ENCODE data around the gene IMPACT.

IMPACT gene

DNA sequence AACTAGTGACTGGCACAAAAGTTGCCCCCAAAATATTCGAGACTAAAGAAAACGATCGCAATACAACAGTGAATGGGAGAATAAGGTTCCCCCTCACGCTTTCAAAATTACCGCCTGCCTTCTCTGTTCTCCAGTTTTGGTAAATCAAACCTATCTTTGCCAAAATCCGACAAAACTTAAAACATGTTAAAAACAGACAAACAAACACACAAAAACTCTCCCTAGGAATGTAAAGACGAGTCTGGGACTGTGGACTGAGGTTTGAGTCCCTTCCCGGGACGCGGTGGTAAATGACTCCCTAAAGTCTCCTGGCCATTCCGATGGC lies 435 bp upstream of the IMPACT start:
- DNase-seq = no peak

DNA sequence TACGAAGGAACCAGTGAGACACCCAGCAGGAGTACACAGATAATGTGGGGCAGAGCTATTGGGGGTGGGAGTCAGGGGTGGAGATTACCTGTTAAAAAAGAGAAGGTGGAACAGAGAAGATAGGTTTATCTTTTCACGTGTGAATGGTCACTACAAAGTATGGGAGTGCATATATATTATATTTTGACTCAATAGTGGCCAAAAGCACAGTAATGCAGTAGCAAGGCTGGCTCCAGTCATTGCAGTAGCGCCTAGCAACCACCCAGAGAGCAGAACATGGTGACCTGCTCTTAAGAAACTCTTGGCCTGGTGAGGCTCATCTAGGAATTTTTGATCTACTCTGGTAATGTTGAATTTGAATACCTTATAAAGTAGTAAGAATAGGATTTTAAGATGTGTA lies 1.0 kb downstream of the IMPACT start:
- DNase-seq = no peak

DNA sequence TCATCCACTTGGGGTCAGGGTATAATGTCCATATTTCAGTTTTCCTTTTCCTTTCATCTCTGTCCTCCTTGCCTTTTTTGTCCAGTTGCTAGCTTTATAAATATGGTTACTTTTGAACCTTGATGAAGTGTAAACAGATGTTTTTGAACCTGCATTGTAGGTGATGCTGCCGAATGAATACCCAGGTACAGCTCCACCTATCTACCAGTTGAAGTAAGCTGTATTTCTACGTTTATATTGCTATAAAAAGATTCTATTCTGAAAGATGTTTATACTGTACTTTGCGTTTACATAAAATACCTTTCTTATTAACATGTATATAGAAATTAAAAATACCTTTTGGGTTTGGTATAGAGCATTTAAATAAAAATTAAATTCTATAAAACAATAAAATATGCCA lies 2.2 kb downstream of the IMPACT start:
- no peak for DNase-seq

DNA sequence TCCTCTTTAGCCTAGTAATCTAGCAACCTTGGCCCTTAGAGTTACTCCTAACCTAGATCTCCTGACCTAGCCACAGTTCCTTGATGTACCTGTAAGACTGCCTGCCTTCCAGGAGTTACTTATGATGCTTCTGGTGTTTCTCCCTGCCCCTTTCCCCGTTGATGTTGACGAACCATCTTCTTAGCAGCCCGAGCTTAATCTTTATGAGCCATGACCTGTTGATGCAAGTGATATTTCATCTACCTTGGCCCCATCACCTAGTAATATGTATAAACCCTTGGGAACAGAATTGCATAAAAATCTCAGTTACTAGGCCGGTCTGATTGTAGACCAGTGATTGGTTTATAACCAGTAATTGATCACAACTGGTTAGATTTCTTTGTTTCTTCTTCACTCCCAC lies 2.7 kb downstream of the IMPACT start:
- no peak for DNase-seq

GRCh38 chr18:24432618-24433017 lies 6.1 kb downstream of the IMPACT start:
- no peak for DNase-seq

GRCh38 chr18:24436939-24437338 lies 10.5 kb downstream of the IMPACT start:
- DNase-seq = no peak

- DNase-seq = no peak
Measured at GRCh38 chr18:24443870-24444269, 17.4 kb downstream of the IMPACT start.

- no peak for DNase-seq
Measured at GRCh38 chr18:24446453-24446852, 20.0 kb downstream of the IMPACT start.

- no peak for DNase-seq
Measured at GRCh38 chr18:24446953-24447538, 20.6 kb downstream of the IMPACT start.

GRCh38 chr18:24447961-24448360 lies 21.5 kb downstream of the IMPACT start:
- no peak for DNase-seq

GRCh38 chr18:24456549-24456948 lies 30.1 kb downstream of the IMPACT start:
- no peak for DNase-seq

DNA sequence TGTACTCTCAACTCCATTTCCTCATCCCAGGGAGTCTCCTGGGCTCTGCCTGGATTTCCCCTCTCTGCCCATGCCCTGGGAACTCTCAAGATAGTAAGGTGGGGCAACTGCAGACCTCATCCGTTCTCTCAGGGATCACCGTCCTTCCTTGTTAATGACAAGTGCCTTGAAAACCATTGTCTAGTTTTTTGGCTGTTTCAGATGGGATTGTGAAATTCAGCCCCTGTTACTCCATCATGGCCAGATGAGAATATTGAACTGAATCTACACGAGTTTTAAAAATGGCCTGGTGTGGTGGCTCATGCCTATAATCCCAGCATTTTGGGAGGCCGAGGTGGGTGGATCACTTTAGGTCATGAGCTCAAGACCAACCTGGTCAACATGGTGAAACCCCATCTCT lies 33.3 kb downstream of the IMPACT start:
- DNase-seq = no peak

DNA sequence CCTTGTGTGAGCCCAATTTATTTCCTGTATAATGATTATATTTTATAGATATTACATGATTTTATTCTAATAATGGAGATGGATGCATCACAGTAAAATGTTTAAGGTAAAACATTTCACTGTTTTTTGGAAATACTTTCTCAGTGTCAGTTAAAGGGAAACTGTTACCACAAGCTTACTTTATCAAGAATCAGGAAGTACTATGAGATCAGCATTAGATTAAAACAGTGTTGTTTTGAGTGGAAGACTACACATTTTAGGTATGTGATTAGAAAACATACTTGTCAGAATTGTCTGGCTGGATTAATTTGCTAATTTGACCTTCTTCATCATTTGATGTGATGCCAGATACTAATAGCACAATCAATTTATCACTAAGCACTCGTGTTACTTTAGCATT lies 33.9 kb downstream of the IMPACT start, which contains the start of gene HRH4:
HRH4 (plus strand) TSS at position 250 of the 400 bp plus-strand sequence; CDS start at position 342, 92 bp downstream.
- DNase-seq = no peak

GRCh38 chr18:24461996-24462395 lies 35.5 kb downstream of the IMPACT start:
- DNase-seq = no peak

DNA sequence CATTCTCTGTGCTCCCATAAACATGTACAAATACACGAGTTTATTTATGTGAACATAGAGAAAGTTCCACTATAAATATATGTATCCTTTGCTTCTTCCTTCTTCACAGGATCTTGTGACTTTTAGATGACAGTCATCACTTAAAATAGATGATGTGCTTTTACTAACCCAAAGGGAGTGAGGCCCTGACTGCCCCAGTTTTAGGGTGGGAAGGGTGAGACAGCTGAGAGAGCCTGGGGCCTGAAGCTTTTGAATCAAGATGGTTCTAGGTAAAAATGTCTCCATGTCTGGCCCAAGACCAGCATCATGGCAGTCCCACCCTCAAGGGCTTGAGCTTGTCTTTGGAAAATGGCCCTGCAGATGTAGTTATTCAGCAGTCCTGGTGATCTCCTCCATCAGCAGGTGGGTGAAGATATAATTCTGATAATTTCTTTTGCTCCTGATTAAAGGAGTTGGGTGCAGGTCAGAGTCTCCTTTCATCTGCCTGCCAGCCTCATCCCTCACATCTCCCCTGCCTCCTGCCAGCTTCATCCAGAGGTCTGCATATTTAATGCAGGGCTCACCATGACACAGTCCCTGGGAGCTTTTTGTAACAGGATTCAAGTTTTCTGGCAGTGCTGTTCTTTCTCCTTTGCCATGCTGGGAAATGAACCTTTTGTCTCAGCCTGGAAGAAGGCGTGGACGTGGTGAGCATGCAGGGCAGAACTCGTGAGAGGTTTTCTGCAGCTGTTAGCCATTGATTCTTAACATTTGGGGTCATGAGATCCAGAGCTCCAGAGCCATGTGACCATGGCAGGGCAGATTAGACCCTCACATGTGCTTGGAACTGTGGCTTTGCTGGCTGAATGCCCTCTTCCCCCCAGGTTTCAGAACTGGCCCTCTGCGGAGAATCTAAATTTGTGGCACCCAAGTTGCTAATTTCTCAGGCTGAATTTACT lies 36.6 kb downstream of the IMPACT start:
- DNase-seq = no peak

DNA sequence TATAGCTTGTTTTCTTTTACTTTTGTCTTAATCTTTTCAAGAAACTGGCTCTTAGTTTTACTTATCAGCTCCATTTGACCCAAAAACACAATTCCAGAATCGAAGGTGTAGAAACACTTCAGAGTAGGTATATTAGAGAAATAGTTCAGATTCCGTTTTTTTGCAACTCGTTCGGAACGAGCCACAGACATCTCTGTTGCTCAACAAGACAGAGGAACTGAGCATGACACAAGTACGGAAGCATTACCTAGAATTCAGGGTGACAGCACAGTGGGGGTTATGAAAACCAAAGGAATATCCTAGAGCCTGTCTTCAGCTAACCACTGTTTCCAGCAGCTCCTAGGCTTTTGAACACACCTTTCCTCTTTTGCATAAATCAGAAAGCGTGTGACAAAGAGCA lies 39.0 kb downstream of the IMPACT start:
- DNase-seq = no peak

- no peak for DNase-seq
Measured at GRCh38 chr18:24466771-24467170, 40.3 kb downstream of the IMPACT start.

GRCh38 chr18:24470022-24470618 lies 43.6 kb downstream of the IMPACT start:
- DNase-seq = no peak

GRCh38 chr18:24470805-24471204 lies 44.3 kb downstream of the IMPACT start:
- DNase-seq = no peak

DNA sequence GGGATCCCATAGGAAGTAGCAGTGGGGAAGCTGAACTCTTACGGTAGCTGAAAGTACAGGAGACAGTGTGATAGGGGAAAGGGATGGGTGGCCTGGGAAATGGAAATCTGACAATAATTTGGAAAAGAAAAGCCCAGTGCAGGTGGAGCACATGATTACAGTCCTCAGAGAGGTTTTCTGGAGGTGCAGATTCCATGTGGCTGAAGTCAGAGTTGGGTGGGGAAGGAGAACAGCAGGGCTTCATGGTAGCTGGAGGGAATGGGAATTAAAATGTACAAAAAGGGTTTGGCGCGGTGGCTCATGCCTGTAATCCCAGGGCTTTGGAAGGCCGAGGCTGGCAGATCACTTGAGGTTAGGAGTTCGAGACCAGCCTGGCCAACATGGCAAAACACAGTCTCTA lies 46.1 kb downstream of the IMPACT start:
- DNase-seq = no peak

DNA sequence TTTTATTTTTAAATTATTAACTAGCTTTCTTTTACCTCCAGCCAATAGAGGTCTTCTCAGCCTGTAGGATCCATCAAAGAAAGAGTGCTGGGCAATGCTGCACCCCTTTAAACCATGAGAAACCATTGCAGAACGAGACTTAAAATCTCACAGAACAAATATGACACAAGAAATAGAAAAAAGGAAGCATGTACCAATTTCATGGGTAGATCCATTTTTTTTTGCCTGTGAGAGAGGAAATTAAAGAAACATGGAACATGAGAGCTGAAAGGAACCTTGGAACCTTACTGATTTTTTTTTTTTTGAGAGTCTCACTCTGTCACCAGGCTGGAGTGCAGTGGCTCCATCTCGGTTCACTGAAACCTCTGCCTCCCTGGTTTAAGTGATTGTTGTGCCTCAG lies 47.9 kb downstream of the IMPACT start:
- no peak for DNase-seq

DNA sequence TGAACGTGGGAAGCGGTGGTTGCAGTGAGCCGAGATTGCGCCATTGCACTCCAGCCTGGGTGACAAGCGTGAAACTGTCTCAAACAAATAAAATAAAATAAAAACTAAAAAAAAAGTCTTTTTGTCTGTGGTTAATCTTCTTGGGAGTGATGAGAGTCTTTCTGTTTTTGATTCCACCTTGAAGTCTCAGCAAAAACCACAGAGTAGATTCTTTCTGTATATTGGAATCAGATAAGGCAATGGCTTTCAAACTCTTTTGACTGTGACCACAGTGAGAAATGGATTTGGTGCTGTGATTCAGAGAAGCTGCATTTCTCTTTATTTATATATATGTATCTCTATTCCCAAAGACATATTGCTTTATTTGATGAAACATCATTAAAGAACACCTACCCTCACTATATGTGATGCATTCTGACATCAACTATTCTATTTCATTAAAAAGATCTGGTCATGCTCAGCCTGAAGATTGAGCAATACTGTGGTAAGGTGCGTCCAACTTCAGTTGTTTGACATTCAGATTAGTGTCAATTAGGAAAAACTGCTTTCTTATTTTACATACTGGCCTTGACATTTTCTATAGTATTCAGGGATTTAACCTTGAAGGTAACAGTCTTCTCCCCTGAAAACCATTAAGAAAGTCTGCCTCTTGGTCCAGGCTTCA lies 49.6 kb downstream of the IMPACT start:
- no peak for DNase-seq

DNA sequence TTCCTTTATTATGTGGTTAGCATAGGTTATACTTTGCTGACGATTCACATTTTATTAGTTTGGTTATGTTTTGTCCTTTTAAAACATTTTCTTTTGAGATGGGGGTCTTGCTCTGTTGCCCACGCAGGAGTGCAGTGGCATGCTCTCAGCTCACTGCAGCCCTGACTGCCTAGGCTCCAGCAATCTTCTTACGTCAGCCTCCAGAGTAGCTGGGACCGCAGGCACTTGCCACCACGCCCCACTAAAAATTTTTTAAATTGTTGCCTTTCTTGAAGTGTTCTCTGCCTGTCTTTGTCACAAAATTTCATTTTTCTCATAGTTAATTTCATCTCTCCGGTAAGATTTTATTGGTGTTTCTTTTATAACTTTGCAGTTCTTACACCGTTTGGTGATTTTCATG lies 52.9 kb downstream of the IMPACT start:
- no peak for DNase-seq

DNA sequence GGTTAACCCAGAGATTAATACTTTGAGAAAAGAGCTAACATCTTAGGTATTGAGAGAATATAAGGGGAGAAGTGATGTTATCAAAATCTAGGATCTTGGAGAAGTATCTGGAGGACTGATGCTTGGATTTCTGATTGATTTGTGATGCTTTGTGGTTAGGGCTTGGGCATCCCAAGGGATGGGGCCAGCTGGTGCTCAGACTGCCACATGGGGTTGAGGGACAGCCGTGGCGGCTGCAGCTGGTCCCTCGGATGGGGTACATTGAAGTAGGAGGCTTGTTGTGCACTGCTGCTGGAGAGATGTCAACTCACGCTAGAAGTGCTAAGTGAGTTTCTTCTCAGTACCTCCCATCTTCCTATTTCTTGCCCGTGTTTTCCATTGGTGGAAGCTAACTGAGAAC lies 56.4 kb downstream of the IMPACT start:
- DNase-seq = no peak

All from T-helper 9 cell (primary cell).